ENCODE data around the gene STX2.
"Not testable (repeated sequence)": the region's sequence is repeated elsewhere in the genome, so short reads cannot be mapped to it uniquely, and the experiment has no call there.

The STX2 gene

DNA sequence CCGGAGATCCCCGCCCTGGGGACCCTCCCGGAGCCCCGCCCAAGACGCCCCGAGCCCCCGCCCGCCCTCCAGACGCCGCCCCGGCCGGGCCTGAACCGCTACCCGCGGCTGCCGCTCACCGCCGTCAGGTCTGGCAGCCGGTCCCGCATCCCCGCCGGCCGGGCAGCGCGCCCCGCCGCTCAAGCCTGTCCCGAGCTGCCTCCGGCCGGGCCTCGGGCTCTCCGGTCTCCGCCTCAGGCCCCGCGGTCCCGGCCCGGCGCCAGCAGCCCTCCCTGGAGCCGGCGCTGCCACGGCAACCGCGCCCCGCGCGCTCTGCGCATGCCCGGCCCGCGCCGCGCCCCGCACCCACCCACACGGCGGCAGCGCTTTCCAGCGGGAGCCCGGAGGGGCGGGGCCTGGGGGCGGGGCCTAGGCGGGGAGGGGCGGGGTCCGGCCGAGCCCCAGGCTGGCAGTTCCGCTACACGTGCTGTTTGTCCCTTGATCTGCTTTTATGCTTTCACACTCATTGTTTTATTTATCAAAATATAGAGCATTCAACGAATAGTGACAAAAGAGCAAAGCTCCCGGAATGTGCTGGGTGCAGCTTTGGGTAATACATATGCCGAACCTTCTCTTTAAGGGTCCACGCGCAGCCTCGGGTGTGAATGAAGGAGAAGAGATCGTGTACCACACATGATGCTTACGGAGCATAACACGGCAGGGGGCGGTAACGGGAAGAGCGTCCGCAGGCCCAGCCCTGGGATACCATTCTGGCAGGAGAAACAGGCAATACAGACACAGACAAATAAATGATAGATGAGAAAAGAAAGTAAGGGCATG lies at the start of gene STX2:
TSS of gene STX2 (minus strand) at position 300 of the 819 bp plus-strand sequence. CDS start at position 149, 151 bp downstream.
- Histone ChIP-seq H3F3A (ENCODE audit: low read depth) (peaks cover 3% of the 10 kb centered on the region; the same call in 1 of the 2 replicates), H3K79me2 (ENCODE audit: insufficient read depth, low read length) (peaks cover 5% of the 10 kb centered on the region), H3K27me3 (ENCODE audit: insufficient read depth, low read length, poor library complexity, severe bottlenecking) (no peaks in the 10 kb centered on the region), H3K9ac (ENCODE audit: low read depth, low read length, poor library complexity, severe bottlenecking) (peak within 1 kb of the TSS; percentile 78), H3K36me3 (ENCODE audit: insufficient read depth, low read length) (no peaks in the 10 kb centered on the region), H3K4me3 (ENCODE audit: low read length, poor library complexity, severe bottlenecking) (peak within 1 kb of the TSS; percentile 86), H3K4me2 (ENCODE audit: low read depth, low read length, poor library complexity, severe bottlenecking) (peak within 1 kb of the TSS; percentile 94), H3K4me1 (ENCODE audit: insufficient read depth, low read length, poor library complexity, severe bottlenecking) (peaks cover 28% of the 10 kb centered on the region), H2AFZ (ENCODE audit: low read length) (peak within 1 kb of the TSS; percentile 99), H3K9me3 (ENCODE audit: insufficient read depth, low read depth, low read length) (no peaks in the 10 kb centered on the region), H4K20me1 (ENCODE audit: insufficient read depth, low read length, poor library complexity, severe bottlenecking) (no peaks in the 10 kb centered on the region), H3K9me2 (replicated peaks; ENCODE audit: low read depth, low read length) (no peaks in the 10 kb centered on the region)
- TF ChIP-seq, protein P1, sequence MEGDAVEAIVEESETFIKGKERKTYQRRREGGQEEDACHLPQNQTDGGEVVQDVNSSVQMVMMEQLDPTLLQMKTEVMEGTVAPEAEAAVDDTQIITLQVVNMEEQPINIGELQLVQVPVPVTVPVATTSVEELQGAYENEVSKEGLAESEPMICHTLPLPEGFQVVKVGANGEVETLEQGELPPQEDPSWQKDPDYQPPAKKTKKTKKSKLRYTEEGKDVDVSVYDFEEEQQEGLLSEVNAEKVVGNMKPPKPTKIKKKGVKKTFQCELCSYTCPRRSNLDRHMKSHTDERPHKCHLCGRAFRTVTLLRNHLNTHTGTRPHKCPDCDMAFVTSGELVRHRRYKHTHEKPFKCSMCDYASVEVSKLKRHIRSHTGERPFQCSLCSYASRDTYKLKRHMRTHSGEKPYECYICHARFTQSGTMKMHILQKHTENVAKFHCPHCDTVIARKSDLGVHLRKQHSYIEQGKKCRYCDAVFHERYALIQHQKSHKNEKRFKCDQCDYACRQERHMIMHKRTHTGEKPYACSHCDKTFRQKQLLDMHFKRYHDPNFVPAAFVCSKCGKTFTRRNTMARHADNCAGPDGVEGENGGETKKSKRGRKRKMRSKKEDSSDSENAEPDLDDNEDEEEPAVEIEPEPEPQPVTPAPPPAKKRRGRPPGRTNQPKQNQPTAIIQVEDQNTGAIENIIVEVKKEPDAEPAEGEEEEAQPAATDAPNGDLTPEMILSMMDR (conservative IDR thresholded peaks at IDR 0.05; ENCODE audit: low read length): peak; percentile 54
- TF ChIP-seq EZH2phosphoT487 (IDR thresholded peaks at IDR 0.05; ENCODE audit: borderline replicate concordance): no peak

DNA sequence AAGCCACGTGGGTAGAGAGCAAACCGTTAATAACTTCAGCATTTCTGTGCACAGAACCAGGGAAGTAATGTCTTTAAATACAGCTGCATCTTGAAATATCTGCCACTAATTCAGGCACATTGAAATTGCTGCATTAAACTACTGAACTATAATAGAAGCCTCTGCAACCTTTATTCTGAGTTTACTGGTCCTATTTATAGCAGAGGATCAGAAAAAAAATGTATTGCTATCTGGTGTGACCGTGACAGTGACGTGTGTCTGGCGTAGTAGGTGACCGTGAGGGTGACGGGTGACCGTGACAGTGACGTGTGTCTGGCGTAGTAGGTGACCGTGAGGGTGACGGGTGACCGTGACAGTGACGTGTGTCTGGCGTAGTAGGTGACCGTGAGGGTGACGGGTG lies 48.1 kb upstream of the STX2 start:
- not testable (repeated sequence) for H3K4me1 ChIP-seq (ENCODE audit: insufficient read depth, low read length, poor library complexity, severe bottlenecking); H3F3A ChIP-seq (ENCODE audit: low read depth); H3K36me3 ChIP-seq (ENCODE audit: insufficient read depth, low read length); H3K27me3 ChIP-seq (ENCODE audit: insufficient read depth, low read length, poor library complexity, severe bottlenecking); H3K9me3 ChIP-seq (ENCODE audit: insufficient read depth, low read depth, low read length); H3K4me2 ChIP-seq (ENCODE audit: low read depth, low read length, poor library complexity, severe bottlenecking); H3K4me3 ChIP-seq (ENCODE audit: low read length, poor library complexity, severe bottlenecking); H4K20me1 ChIP-seq (ENCODE audit: insufficient read depth, low read length, poor library complexity, severe bottlenecking); H2AFZ ChIP-seq (ENCODE audit: low read length); H3K9ac ChIP-seq (ENCODE audit: low read depth, low read length, poor library complexity, severe bottlenecking); H3K9me2 ChIP-seq (replicated peaks; ENCODE audit: low read depth, low read length); H3K79me2 ChIP-seq (ENCODE audit: insufficient read depth, low read length)

DNA sequence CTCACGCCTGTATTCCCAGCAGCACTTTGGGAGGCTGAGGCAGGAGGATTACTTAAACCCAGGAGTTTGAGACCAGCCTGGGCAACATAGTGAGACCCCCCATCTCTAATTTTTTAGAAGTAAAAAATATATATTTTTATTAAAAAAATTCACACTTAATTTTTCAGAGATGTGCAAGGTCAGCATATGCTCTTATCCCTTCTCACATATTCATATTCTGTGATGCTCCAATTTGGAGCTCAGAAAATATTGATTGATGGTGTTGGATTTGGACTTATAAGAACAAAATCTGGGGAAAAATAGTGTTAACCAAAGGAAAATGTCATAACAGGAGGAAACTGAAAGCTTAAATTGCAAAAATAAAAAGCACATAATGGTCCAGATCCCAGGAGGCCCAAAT lies 42.5 kb upstream of the STX2 start:
- Histone ChIP-seq H3K36me3 (ENCODE audit: insufficient read depth, low read length) (peaks cover 11% of the 10 kb centered on the region), H3K9me2 (replicated peaks; ENCODE audit: low read depth, low read length) (no peaks in the 10 kb centered on the region), H3K9me3 (ENCODE audit: insufficient read depth, low read depth, low read length) (no peaks in the 10 kb centered on the region)

More for the DNA sequence above, 42.5 kb upstream of the STX2 start:
- Histone ChIP-seq H3K4me2 (ENCODE audit: low read depth, low read length, poor library complexity, severe bottlenecking) (no peak overlapping the region), H4K20me1 (ENCODE audit: insufficient read depth, low read length, poor library complexity, severe bottlenecking) (peaks cover 16% of the 10 kb centered on the region), H3K4me3 (ENCODE audit: low read length, poor library complexity, severe bottlenecking) (no peak overlapping the region), H3F3A (ENCODE audit: low read depth) (peaks cover 12% of the 10 kb centered on the region; the same call in 1 of the 2 replicates), H3K4me1 (ENCODE audit: insufficient read depth, low read length, poor library complexity, severe bottlenecking) (no peaks in the 10 kb centered on the region), H3K79me2 (ENCODE audit: insufficient read depth, low read length) (peaks cover 11% of the 10 kb centered on the region), H2AFZ (ENCODE audit: low read length) (no peak overlapping the region), H3K9ac (ENCODE audit: low read depth, low read length, poor library complexity, severe bottlenecking) (no peak overlapping the region), H3K27me3 (ENCODE audit: insufficient read depth, low read length, poor library complexity, severe bottlenecking) (no peaks in the 10 kb centered on the region)
- TF ChIP-seq EZH2phosphoT487 (IDR thresholded peaks at IDR 0.05; ENCODE audit: borderline replicate concordance): no peak
- TF ChIP-seq, protein P1 (conservative IDR thresholded peaks at IDR 0.05; ENCODE audit: low read length): no peak

All from Loucy (cell line).